IMR-90 (cell line): ENCODE data around the gene CAVIN2.

Experiments
- RAD21 ChIP-seq: IDR thresholded peaks from 2 replicates; pipeline ENCODE4 v1.6.1; 2012; ENCODE audit warnings: low read length, improper control_type of control experiment
- RFX5 ChIP-seq: IDR thresholded peaks from 2 replicates; pipeline ENCODE4 v1.8.0; 2012; ENCODE audit warnings: low read depth, mild to moderate bottlenecking, low read length, moderate library complexity
- TF ChIP-seq, protein P1 (sequence below): fragments of 150-350 bp; IDR thresholded peaks from 2 replicates; pipeline ENCODE4 v1.6.1; 2017; ENCODE audit warnings: mild to moderate bottlenecking, antibody characterized with exemption, low read length, low read depth
- TF ChIP-seq, protein P2 (sequence below): conservative IDR thresholded peaks from 2 replicates; pipeline ENCODE4 v1.5.1; 2012; ENCODE audit warnings: mild to moderate bottlenecking, low read depth, low read length, improper control_type of control experiment

DNA sequence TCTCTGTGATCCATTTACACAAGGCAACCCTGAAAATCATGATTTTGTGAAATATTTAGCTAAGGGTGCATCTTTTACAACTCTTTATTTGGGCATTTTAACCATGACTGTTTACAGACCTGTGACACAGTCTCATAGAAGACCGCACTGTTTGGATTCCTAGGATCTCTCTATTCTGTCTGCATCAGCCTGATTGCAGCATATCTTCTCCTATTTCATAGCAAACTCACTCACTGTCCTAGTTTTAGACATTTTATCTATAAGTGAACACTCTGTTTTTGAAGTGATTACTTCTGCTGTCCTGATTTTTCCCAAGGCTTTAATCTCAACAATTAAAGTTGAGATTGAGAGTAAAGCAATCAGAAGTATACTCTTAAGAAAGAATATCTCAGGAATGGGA lies 56.2 kb downstream of the CAVIN2 start:
- TF ChIP-seq, protein P1, sequence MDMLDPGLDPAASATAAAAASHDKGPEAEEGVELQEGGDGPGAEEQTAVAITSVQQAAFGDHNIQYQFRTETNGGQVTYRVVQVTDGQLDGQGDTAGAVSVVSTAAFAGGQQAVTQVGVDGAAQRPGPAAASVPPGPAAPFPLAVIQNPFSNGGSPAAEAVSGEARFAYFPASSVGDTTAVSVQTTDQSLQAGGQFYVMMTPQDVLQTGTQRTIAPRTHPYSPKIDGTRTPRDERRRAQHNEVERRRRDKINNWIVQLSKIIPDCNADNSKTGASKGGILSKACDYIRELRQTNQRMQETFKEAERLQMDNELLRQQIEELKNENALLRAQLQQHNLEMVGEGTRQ: no peak
- TF ChIP-seq, protein P2, sequence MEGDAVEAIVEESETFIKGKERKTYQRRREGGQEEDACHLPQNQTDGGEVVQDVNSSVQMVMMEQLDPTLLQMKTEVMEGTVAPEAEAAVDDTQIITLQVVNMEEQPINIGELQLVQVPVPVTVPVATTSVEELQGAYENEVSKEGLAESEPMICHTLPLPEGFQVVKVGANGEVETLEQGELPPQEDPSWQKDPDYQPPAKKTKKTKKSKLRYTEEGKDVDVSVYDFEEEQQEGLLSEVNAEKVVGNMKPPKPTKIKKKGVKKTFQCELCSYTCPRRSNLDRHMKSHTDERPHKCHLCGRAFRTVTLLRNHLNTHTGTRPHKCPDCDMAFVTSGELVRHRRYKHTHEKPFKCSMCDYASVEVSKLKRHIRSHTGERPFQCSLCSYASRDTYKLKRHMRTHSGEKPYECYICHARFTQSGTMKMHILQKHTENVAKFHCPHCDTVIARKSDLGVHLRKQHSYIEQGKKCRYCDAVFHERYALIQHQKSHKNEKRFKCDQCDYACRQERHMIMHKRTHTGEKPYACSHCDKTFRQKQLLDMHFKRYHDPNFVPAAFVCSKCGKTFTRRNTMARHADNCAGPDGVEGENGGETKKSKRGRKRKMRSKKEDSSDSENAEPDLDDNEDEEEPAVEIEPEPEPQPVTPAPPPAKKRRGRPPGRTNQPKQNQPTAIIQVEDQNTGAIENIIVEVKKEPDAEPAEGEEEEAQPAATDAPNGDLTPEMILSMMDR: no peak
- TF ChIP-seq RFX5 (no peak), RAD21 (no peak)
